NCI-H345 treated with DMSO at 0.1 percent for 48 hours (cell line): ENCODE results near the gene ATRAID.

Source experiments
- DNase-seq: peaks from one replicate; lab custom pipeline; 2025; ENCODE audit not compliant: unreplicated experiment; lab: John Stamatoyannopoulos, UW

Gene ATRAID

DNA sequence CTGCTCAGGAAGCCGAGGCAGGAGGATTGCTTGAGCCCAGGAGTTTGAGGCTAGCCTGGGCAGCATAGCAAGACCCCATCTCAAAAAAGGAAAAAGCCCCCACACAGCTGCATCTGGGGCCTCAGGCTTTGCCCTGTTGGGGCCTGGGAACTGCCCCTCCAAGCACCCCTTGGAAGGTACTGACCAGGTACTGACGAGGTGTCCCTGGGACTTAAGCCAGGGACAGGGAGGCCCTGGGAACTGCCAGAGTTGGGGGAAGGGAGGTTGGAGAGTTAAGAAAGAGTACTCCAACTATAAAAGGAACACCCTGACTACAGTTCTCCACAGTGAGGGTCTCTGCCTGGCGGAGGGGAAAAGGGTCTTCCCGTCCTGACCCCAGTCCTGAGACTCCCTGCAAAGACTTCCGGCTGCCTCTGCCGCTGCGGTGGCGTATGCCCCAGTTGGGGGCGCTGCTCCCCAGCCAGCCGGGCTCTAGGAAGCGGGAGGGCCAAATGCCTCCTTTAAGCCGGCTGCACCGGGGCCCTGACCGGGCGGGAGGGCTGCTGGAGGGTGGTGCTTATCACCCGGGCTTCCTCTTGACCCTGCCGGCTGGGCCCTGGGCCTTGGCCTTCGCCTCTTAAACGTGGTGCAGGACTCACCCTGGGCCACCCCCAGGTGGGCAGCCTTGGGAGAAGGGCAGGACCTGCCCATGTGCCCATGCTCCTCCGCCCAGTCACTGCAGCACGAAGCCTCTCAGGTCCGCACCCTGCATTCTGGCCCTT, 38.2 kb downstream of the ATRAID start:
- no peak for DNase-seq

DNA sequence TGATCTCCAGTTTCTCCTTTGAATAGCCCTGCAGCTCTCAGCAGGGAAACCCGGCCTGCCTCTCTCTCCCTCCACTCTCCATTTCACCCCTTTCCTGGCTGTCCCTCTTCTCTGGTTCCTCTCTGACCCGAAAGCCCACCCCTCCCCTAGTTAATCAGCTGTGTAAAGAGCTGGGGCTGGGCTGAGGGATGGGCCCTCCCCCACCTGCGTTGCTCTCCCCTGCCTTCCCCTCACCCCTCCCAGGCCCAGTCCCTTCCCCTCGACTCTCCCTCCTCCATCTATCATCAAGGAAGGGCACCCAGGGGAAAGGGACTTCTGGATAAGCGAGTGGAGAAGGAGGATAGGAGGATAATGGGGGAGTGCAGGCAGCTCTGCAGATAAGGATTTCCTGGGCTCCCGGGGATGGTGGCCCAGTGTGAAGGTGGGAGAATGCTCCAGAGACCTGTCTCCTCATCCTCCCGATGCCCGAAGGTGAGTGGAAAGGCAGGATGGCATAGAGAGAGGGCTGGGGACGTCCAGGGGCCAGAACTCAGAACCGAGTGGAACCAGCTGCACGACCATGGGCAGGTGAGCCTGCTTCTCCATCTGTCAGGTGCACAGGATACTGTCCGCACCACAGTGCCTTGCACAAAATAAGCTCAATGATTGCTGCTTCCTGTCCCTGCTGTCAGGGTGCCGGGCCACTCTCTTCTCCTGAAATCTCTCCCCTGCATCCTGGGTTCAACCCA, 39.0 kb downstream of the ATRAID start:
- DNase-seq, result no peak

DNA sequence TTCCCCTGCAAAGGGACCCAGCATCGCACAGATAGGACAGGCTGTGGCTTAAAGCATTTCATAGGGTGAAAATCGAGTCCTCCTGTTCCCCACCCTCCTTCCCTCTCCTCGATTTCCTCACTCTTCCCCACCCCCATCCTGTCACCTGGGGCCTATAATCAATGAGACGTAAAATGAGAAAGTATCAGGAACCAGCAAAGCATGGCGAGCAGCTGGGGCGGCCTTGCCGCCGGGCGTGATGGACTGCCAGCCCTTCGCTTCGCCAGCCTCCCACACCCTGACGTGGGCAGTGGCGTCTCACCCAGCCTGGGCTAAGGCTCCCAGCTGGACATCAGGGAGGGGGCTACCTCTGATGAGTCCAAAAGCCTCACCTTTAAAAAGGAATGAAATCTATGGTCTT, 39.9 kb downstream of the ATRAID start:
- DNase-seq, result no peak

DNA sequence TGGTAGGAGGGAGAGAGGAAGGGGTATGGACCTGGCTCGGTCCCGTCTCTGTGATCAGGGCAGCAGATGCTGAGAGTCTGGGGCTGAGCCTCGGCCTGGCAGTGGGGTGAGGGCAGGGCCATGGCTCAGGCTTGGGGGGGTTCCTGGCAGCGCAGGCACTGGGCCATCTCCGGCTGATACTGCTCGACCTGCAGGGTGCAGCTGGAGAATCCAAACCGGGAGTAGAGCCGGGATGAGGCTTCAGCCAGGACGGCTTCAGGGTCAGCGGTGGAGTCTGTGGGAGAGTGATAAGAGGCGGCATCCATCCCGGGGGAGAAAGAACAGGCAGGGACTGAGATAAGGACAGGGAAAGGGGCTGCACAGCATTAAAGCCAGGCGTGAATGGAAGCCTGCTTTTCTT, 43.3 kb downstream of the ATRAID start:
- no peak for DNase-seq

DNA sequence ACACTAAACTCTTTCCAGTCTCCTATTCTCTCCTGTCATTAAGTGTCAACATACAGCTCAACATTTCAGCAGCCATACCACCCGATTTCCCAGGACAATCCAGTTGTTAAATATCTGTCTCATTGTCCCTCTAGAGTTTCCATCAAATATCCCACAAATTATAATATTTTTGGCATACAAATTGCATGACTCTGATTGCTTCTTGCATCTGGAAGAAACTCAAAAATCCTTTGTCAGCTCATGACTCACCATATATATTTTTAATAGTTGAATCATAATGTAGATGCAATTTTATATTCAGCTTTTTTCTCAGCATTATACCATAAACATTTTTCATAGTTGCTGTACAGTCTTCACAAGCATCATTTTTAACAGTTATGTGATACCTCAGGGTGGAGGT, 43.8 kb downstream of the ATRAID start:
- DNase-seq, result no peak

DNA sequence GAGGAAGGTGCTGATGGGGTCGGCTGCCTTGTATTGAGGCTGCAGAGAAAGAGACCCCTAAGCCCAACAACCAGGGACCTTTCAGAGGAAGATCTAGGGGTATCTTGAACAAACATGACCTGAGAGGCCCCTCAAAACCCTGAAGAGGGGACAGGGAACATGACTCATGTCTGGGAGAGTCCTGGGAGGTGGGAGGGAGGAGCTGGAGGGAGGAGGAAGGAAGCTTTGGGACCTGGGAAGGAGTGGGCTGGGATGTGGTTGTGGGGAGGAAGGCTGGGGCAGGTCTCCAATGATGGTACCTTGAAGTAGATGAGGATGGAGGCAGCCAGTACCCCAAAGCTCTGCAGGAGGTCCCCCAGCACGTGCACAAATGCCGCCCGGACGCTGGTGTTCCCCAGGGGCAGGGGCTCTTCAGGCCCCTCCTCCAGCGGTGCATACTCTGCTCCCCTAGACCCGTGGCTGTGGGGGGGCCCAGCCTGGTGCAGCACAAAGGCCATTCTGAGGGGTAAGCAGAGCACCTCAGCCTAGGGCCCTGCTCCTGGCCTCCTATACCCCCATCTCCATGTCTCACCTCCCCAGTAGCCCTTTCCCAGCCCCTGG, 45.1 kb downstream of the ATRAID start:
- no peak for DNase-seq

DNA sequence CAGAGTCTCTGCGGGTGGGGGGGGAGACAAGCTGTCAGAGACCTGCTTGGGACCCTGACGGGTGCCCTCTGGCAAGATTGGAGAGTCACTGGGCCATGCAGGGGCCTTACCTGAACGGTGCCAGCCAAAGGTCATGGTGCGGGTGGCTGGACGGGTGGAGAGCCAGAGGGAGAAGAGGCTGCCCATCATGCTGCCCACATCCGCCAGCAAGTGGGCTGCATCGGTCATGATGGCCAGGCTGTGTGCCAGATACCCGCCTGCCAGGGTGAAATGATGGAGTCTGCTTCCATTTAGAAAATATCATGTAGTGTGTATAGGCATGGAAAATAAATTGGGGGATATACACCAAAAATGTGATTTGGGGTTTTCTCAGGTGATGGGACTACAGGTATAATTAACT, 46.2 kb downstream of the ATRAID start:
- DNase-seq, result no peak

DNA sequence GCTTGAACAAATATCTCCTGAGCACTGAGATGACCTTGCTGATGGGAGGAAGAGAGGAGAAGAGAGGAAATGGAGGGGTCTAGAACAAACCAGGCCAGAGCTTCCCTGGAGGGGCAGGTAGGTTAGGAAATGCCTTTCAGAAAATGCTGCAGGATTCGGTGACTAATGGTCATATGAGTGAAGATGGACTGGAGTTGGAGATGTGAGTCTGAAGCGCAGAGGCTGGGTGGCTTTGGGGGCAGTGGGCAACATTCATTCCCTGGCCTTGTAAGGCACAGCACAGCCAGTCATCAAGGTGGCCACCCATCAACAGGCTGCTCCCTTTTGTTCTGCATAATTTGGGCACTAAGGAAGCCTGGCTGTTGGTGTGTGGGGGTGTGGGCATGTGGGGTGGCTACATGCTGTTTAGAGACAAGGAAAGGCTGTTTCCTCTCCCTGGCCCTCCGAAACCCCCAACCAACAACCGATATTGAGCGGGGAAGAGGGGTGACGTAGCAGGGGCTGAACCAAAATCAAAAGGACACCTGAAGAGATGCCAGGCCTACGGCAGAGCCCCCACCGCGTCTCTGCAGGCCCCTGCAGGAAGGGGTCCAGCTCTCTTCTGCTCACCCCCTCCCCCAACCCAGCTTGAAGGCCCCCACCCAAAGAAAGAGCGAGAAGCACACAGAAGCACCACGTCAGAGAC, 49.5 kb downstream of the ATRAID start:
- DNase-seq, result no peak

DNA sequence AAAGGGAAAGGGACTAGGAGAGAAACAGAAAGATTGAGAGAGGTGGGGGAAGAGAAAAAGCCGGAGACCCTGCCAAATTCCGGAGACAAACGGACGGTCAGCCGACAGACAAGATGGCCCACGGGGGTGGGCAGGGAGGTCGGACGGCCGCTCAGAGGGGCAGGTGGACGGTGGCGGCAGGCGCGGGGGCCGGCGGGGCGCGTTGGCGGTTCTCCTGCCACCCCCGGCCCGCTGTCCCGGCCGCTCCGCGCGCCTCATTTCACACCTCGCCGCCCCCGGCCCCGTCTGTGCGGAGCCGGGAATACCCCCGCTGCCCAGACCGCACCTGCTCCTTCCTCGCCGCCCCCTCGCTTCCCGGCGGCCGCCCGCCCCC, 50.1 kb downstream of the ATRAID start:
- DNase-seq, result no peak

DNA sequence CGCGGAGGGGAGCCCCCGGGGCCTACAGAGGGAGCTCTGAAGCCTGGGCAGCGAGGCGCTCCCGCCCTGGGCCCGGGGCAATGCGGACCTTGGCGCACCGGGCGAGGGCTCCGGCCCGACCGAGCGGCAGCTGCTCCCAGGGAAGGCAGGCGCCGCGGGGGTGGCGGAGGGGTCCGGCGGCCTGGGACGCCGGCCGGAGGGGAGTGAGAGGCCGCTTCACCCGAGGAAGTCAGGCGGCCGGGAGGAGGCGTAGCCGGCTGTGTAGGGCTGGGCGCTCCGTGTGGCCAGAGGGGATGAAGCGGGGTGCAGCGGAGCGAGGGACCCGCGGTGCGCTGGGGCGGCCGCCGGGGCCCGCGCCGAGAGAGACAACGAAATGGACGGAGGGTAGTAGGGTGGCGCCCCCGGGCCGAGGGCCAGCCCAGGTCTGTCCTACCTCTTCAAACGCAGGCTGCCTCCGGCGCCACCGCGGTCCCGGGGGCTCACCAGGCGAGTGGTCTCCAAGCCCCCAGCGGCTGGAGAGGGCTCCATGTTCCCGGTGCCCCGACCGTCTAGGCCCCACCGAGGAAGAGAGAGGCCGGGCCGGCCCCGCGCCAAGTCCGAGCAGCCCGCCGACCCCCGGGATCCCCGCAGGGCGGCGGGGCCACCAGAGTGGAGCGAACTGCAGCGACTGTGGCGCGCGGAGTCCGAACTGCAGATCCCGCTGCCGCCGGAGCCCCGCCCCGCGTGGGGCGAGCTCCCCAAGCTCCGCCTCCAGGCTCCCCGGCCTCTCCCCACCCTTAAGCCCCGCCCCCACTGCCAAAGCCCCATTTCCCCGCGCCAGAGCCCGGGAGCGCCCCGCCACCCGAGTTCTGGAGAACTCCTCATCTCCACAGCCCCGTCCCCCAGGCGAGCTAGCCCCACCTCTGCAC, 50.8 kb downstream of the ATRAID start, which contains the start of gene SLC30A3:
Gene SLC30A3, minus strand, starts transcription at position 669 of the 908 bp plus-strand sequence. Its CDS starts 141 bp downstream, at position 528.
- DNase-seq, result no peak

DNA sequence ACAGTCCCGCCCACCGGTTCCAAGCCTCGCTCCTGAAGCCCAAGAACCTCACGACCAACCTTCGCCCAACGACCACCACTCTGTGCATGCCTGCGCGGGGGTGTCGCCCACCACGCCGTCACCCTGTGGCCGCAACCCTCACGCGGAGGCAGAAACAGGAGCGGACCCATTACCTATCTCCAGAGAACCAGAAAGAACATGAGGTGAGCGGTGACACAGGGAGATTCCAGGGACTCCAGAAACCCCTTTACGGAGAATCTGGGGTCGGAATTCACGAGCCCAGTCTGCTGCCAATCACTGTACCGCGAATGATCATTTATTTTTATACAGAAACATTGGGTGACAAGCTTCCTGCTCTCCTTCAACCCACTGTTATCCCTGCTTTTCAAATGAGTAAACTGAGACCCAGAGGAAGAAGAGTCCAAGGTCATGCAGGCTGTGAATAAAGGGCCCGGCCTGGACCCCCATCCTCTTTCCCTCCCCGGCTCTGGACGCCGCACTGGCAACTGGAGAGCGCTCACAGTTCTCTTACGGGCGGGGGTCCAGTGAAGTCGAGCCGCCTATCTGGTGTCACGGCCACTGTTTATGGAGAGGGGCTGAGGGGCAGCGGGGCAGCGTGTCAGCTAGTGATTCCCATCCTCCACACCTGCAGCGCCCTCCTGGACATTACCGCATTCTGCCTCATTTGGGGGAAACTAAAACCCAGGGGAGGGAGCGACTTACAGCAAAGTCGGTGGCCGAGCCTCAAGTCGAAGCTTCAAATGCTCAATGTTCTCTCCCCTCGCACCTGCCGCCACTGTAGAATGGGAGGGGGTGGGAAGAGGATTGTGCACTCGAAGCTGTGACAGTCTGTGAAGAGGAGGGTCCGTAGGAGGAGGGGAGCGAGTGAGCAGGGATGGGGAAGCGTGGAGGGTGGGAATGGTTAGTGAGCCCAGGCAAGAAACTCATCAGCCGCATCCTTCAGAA, 51.7 kb downstream of the ATRAID start:
- DNase-seq, result peak; percentile 14

DNA sequence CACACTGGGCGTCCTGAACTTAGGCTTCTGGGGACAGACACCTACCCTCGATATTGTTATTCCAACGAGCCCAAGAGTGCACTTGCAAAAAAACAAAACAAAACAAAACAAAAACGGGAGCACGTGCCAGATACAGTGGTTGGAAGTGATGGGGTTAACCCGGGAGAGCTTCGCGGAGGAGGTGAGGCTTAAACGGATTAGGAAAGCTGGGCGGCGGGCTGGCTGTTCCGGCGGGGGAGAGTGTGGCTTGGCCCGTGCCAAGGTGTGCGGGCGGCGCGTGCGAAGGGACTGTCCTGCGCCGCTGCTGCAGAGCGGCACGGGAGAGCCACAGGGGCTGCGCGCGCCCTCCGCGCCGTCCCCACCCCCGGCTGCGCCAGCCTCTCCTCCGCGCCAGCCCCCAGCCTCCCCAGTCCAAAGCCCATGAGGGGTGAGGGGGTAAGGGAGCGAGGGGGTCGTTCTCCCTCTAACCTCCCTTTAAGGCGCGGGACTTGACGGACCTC, 52.5 kb downstream of the ATRAID start:
- DNase-seq, result no peak

DNA sequence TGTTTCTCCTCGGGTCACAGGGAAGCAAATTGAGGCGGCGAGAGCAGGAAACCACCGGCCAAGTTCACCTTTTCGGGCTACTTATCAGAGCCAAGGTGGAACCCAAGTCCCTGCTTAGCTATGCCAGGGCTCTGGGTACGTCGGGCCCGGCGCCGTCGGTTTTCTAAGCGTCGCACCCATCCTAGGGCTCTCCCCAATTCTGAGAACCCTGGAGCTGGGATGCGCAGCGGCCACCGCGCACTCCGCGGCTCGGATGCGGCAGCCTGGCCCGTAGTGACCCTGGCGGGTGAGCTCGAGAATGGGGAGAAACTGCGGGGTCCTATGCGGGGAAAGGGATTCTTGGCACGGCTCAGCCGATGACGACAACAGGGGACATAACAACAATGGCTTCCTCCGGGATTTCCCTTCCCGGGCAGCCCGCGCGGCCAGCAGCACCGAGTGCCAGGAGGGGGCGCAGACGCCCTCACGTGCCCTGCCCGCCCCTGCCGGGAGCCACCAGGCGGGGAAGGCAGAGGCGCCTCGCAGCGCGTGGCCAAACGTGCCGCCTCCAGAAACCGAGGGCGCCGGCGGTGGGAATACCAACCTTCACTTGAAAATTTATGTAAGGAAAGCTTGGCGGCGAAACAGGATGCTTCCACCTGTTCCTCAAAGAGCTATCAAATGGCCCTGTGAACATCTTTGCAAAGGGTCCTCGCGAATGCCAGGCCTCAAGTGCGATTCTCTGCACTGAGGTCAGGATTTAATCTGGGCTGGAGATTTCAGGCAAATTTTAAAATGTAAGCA, 53.1 kb downstream of the ATRAID start:
- peak; percentile 76 for DNase-seq

DNA sequence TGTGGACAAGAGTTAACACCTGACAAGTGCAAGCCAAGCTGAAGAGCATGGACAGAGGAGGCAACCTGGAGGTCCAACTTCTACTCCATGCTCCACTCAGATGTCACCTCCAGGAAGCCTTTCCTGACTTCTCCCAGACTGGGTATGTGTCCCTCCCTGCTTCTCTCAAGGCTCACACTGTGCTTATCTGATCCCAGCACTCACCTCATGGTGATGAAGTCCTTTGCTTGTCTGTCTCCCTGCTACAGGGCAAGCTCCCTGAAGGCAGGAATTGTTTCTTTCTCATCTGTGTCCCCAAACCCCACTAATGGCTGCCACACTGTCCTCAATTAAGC, 53.7 kb downstream of the ATRAID start:
- DNase-seq, result no peak
